Esophagus muscularis mucosa (tissue), 4 donors: ENCODE results near the gene CAMK2A. TPM values are rescaled to one million over a fixed set of nuclear protein-coding genes. Genes with fewer than 3 reads are reported as not detected.
"Not testable (repeated sequence)": the region's sequence is repeated elsewhere in the genome, so short reads cannot be mapped to it uniquely, and the experiment has no call there.

Experiments
- DNase-seq: peaks from one replicate; pipeline ENCODE4 v3.0.0-alpha.2; 2017; ENCODE audit errors: extremely low spot score
- H3K27ac ChIP-seq, 4 donors: fragments of 200-600 bp; sonication (generic); replicated peaks in 1 of 4; 1 replicate in 3 of 4; 2 replicates in 1 of 4; pipeline ENCODE4 v1.5.1; 2016 to 2019; ENCODE audit warnings: mild to moderate bottlenecking in 1 of 4
- H3K27me3 ChIP-seq, 4 donors: fragments of 200-600 bp; sonication (generic); one replicate each; pipeline versions ENCODE4 v1.5.1 to v1.6.0; 2016 to 2019
- H3K36me3 ChIP-seq, 4 donors: fragments of 200-600 bp; sonication (generic); one replicate each; pipeline ENCODE4 v1.5.1; 2016 to 2019
- H3K4me1 ChIP-seq, 4 donors: fragments of 200-600 bp; sonication (generic); one replicate each; pipeline ENCODE4 v1.5.1; 2016 to 2019
- H3K4me3 ChIP-seq, 4 donors: fragments of 200-600 bp; sonication (generic); 1 replicate in 2 of 4; 2 replicates in 2 of 4; pipeline ENCODE4 v1.5.1; 2016 to 2019; ENCODE audit warnings: mild to moderate bottlenecking in 4 of 4, moderate library complexity in 1 of 4
- H3K9me3 ChIP-seq, 4 donors: fragments of 200-600 bp; sonication (generic); 1 replicate in 3 of 4; 2 replicates in 1 of 4; pipeline ENCODE4 v1.5.1; 2016 to 2019
- CTCF ChIP-seq, 3 experiments: fragments of 200-600 bp in 2 of 3; fragments of 450-650 bp in 1 of 3; sonication (generic) in 2 of 3; IDR thresholded peaks; one replicate each; pipeline ENCODE4 v1.5.1; 2017 to 2019; ENCODE audit warnings: antibody characterized with exemption in 3 of 3, mild to moderate bottlenecking in 2 of 3, moderate library complexity in 1 of 3
- EP300 ChIP-seq: sonication (generic); formaldehyde crosslinking; IDR thresholded peaks from one replicate; pipeline ENCODE4 v1.6.1; 2017; ENCODE audit warnings: antibody characterized with exemption
- POLR2A ChIP-seq: fragments of 450-650 bp; IDR thresholded peaks from one replicate; pipeline ENCODE4 v1.6.1; 2017; ENCODE audit warnings: antibody characterized with exemption, moderate library complexity, mild to moderate bottlenecking, low read depth
- POLR2AphosphoS5 ChIP-seq, 2 donors: sonication (generic); formaldehyde crosslinking; IDR thresholded peaks; one replicate each; pipeline ENCODE4 v1.6.1; 2017; ENCODE audit warnings: antibody characterized with exemption in 2 of 2
- WGBS: methylation state at CpG from one replicate; pipeline ENCODE4 v1.1.5; 2018; 5-methylcytosine and 5-hydroxymethylcytosine counted together
- intact Hi-C: fragments of 100-400 bp; cut with DNase I; formaldehyde crosslinking; loops from one replicate; pipeline ENCODE4 v1.15.1; 2023
- total RNA-seq, 4 donors: library from RNA; depleted of rRNA; stranded (reverse); fragments of >200 nt; gene quantifications; one replicate each; pipeline versions ENCODE4 v1.1.0 to v1.2.1, GENCODE V29; 2016

CAMK2A gene
- total RNA-seq, 4 donors from 2014 or later, result 2.5 to 8.0 (median 3.8) TPM

- H3K27me3 ChIP-seq, result no peaks in the 10 kb centered on the region
- H3K27ac ChIP-seq, result no peak overlapping the region
- H3K36me3 ChIP-seq, result peaks cover 0 to 11% (median 5%) of the 10 kb centered on the region in 4 donors
- WGBS, result 65% methylated on average over 5 of the region's 5 CpGs
- no peaks in the 10 kb centered on the region for H3K4me1 ChIP-seq
- H3K4me3 ChIP-seq, result no peak overlapping the region
- no peak for DNase-seq
- TF ChIP-seq POLR2A, result no peak
- TF ChIP-seq POLR2AphosphoS5 (IDR thresholded peaks at IDR 0.05), result no peak
- no peak for TF ChIP-seq CTCF (IDR thresholded peaks at IDR 0.05)
- no peak for TF ChIP-seq EP300
- no peaks in the 10 kb centered on the region for H3K9me3 ChIP-seq
- intact Hi-C loops, result no loop called here
These were observed 54.7 kb downstream of the CAMK2A start for GRCh38 chr5:150234576-150235499.

GRCh38 chr5:150233706-150234105 is 55.9 kb downstream of the CAMK2A start:
- H3K4me3 ChIP-seq, H3K27me3 ChIP-seq, H3K4me1 ChIP-seq, DNase-seq, H3K9me3 ChIP-seq, H3K27ac ChIP-seq, intact Hi-C loops: not testable (repeated sequence)
- WGBS, result 88% methylated on average over 2 of the region's 5 CpGs
- H3K36me3 ChIP-seq, result peaks cover 0 to 11% (median 1%) of the 10 kb centered on the region in 4 donors

GRCh38 chr5:150230842-150231241 is 58.7 kb downstream of the CAMK2A start:
- TF ChIP-seq POLR2AphosphoS5 (IDR thresholded peaks at IDR 0.05) (no peak), CTCF (IDR thresholded peaks at IDR 0.05) (no peak), POLR2A (no peak), EP300 (no peak)
- 86% methylated on average over 6 of the region's 7 CpGs for WGBS

GRCh38 chr5:150229571-150229970 is 60.0 kb downstream of the CAMK2A start:
- DNase-seq, result no peak
- Histone ChIP-seq H3K4me1 (no peaks in the 10 kb centered on the region), H3K27me3 (no peaks in the 10 kb centered on the region), H3K27ac (no peak overlapping the region), H3K4me3 (no peak overlapping the region), H3K9me3 (no peaks in the 10 kb centered on the region), H3K36me3 (peaks cover 0 to 7% (median 2%) of the 10 kb centered on the region in 4 donors)
- TF ChIP-seq EP300, result no peak
- TF ChIP-seq POLR2AphosphoS5 (IDR thresholded peaks at IDR 0.05), result no peak
- no peak for TF ChIP-seq POLR2A
- TF ChIP-seq CTCF (IDR thresholded peaks at IDR 0.05), result no peak
- intact Hi-C loops, result no loop called here
- 89% methylated on average over 3 of the region's 3 CpGs for WGBS

More at GRCh38 chr5:150230842-150231241, 58.7 kb downstream of the CAMK2A start:
- H3K9me3 ChIP-seq, result no peaks in the 10 kb centered on the region
- H3K36me3 ChIP-seq, result peaks cover 0 to 7% (median 2%) of the 10 kb centered on the region in 4 donors
- intact Hi-C loops, result no loop called here
- no peaks in the 10 kb centered on the region for H3K4me1 ChIP-seq
- DNase-seq, result no peak
- H3K27me3 ChIP-seq, result no peaks in the 10 kb centered on the region
- no peak overlapping the region for H3K27ac ChIP-seq
- no peak overlapping the region for H3K4me3 ChIP-seq

- TF ChIP-seq EP300, result no peak
- no peak for TF ChIP-seq CTCF (IDR thresholded peaks at IDR 0.05)
- TF ChIP-seq POLR2A, result no peak
- no peak for TF ChIP-seq POLR2AphosphoS5 (IDR thresholded peaks at IDR 0.05)
- intact Hi-C loops, result no loop called here
- Histone ChIP-seq H3K27me3 (no peaks in the 10 kb centered on the region), H3K27ac (no peak overlapping the region), H3K4me1 (no peaks in the 10 kb centered on the region), H3K36me3 (peaks cover 0 to 7% (median 0%) of the 10 kb centered on the region in 4 donors), H3K9me3 (no peaks in the 10 kb centered on the region), H3K4me3 (no peak overlapping the region)
- no peak for DNase-seq
- WGBS, result 88% methylated on average over 11 of the region's 11 CpGs
These were observed 61.8 kb downstream of the CAMK2A start for GRCh38 chr5:150227606-150228273.
